Ishikawa (cell line): ENCODE measurements around the gene ACSS2.

ENCODE experiments used
- TCF12 ChIP-seq: IDR thresholded peaks from 2 replicates; pipeline ENCODE4 v1.6.1; 2012; ENCODE audit warnings: low read depth
- USF1 ChIP-seq: IDR thresholded peaks from 2 replicates; pipeline ENCODE4 v1.6.1; 2012

- no peak for TF ChIP-seq TCF12
- no peak for TF ChIP-seq USF1
These were observed 48.9 kb downstream of the ACSS2 start for GRCh38 chr20:34925341-34925740.
